ENCODE results near the gene DNAH17. TPM values are rescaled to one million over a fixed set of nuclear protein-coding genes. Genes with fewer than 3 reads are reported as not detected.

DNAH17 gene
- total and polyA plus RNA-seq, 2 of the 13 experiments (the other 11 are each of a cell fraction or from before 2014, with no cell fraction given) = 0.86 to 1.6 TPM

DNA sequence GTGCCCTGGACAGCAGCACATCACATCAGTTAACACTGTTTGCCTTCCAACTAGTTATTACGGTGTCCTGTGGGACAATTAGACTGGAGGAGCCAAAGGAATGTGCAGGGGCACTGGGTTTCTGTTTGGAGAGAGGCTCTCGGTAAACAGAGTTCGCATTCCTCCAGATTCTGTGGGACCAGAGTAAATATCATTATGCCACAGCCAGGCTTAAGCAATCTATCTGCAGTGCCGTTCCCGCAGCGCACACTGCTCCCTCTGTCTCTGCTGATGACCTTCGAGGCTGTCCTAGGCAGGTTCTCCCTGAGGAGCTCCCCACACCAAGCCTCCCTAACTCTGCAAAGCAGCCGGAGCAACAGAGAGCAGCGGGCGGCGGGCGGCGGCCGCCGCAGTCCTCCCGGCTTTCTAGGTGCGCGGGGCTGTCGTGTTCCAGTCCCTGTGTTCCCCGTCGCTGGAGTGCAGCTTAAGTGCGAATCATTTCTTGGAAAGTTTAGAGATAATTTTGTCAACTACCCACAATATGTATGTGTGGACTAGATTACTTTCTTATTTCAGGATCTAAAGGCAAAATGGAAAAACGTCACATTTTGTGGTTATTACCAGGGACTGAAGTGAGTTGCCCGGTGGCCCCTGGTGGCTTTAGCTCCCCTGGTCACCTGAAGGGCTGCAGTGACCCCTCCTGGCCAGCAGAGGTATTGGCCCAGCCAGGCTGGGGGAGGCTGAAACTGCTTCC, 155.5 kb downstream of the DNAH17 start (continued):
- TF ChIP-seq YY1 (IDR thresholded peaks at IDR 0.05; ENCODE audit: insufficient read depth, insufficient replicate concordance, low read depth, low read length) (no peak), ZNF460 (CRISPR knock-in tag; IDR thresholded peaks at IDR 0.05; ENCODE audit: borderline replicate concordance) (no peak; the same call in 1 of the 2 replicates), JDP2 (CRISPR knock-in tag; IDR thresholded peaks at IDR 0.05; ENCODE audit: borderline replicate concordance) (no peak), FOSL2 (CRISPR knock-in tag; IDR thresholded peaks at IDR 0.05) (peak; percentile 92), HES4 (CRISPR knock-in tag; IDR thresholded peaks at IDR 0.05; ENCODE audit: borderline replicate concordance) (peak; percentile 80; the same call in 1 of the 2 replicates), CENPT (CRISPR knock-in tag; IDR thresholded peaks at IDR 0.05; ENCODE audit: low read depth) (no peak), MTA1 (CRISPR knock-in tag; IDR thresholded peaks at IDR 0.05; ENCODE audit: borderline replicate concordance) (peak; percentile 99), AHR (CRISPR knock-in tag; IDR thresholded peaks at IDR 0.05) (peak; percentile 57; the same call in 1 of the 2 replicates), MXD4 (CRISPR knock-in tag; IDR thresholded peaks at IDR 0.05) (peak; percentile 85), FOXK1 (CRISPR knock-in tag; IDR thresholded peaks at IDR 0.05; ENCODE audit: borderline replicate concordance, low read depth) (peak; percentile 82; the same call in 1 of the 2 replicates), ZBTB7A (CRISPR knock-in tag; IDR thresholded peaks at IDR 0.05) (peak; percentile 65; the same call in 1 of the 2 replicates), ZNF253 (CRISPR knock-in tag; IDR thresholded peaks at IDR 0.05; ENCODE audit: borderline replicate concordance) (0 out of 2 replicates have a peak, but pooled peaks have one; percentile 69), ZNF747 (CRISPR knock-in tag; IDR thresholded peaks at IDR 0.05; ENCODE audit: borderline replicate concordance) (peak; percentile 85), KLF12 (CRISPR knock-in tag; IDR thresholded peaks at IDR 0.05; ENCODE audit: borderline replicate concordance) (no peak), HIVEP1 (CRISPR knock-in tag; IDR thresholded peaks at IDR 0.05) (peak; percentile 94; the same call in 1 of the 2 replicates), ATRX (CRISPR knock-in tag; IDR thresholded peaks at IDR 0.05; ENCODE audit: borderline replicate concordance) (no peak; the same call in 1 of the 2 replicates), ZNF570 (CRISPR knock-in tag; IDR thresholded peaks at IDR 0.05; ENCODE audit: borderline replicate concordance) (no peak), ZNF749 (CRISPR knock-in tag; IDR thresholded peaks at IDR 0.05; ENCODE audit: borderline replicate concordance) (peak; percentile 93), U2AF2 (IDR thresholded peaks at IDR 0.05; ENCODE audit: low read depth, low read length) (no peak), ZNF234 (CRISPR knock-in tag; conservative IDR thresholded peaks at IDR 0.05) (0 out of 2 replicates have a peak, but pooled peaks have one; percentile 68), HOXA7 (CRISPR knock-in tag; IDR thresholded peaks at IDR 0.05) (no peak)
- TF ChIP-seq, protein P1, sequence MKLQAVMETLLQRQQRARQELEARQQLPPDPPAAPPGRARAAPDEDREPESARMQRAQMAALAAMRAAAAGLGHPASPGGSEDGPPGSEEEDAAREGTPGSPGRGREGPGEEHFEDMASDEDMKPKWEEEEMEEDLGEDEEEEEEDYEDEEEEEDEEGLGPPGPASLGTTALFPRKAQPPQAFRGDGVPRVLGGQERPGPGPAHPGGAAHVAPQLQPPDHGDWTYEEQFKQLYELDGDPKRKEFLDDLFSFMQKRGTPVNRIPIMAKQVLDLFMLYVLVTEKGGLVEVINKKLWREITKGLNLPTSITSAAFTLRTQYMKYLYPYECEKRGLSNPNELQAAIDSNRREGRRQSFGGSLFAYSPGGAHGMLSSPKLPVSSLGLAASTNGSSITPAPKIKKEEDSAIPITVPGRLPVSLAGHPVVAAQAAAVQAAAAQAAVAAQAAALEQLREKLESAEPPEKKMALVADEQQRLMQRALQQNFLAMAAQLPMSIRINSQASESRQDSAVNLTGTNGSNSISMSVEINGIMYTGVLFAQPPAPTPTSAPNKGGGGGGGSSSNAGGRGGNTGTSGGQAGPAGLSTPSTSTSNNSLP (IDR thresholded peaks at IDR 0.05; ENCODE audit: low read depth, low read length) = peak; percentile 87
- TF ChIP-seq, protein P2, sequence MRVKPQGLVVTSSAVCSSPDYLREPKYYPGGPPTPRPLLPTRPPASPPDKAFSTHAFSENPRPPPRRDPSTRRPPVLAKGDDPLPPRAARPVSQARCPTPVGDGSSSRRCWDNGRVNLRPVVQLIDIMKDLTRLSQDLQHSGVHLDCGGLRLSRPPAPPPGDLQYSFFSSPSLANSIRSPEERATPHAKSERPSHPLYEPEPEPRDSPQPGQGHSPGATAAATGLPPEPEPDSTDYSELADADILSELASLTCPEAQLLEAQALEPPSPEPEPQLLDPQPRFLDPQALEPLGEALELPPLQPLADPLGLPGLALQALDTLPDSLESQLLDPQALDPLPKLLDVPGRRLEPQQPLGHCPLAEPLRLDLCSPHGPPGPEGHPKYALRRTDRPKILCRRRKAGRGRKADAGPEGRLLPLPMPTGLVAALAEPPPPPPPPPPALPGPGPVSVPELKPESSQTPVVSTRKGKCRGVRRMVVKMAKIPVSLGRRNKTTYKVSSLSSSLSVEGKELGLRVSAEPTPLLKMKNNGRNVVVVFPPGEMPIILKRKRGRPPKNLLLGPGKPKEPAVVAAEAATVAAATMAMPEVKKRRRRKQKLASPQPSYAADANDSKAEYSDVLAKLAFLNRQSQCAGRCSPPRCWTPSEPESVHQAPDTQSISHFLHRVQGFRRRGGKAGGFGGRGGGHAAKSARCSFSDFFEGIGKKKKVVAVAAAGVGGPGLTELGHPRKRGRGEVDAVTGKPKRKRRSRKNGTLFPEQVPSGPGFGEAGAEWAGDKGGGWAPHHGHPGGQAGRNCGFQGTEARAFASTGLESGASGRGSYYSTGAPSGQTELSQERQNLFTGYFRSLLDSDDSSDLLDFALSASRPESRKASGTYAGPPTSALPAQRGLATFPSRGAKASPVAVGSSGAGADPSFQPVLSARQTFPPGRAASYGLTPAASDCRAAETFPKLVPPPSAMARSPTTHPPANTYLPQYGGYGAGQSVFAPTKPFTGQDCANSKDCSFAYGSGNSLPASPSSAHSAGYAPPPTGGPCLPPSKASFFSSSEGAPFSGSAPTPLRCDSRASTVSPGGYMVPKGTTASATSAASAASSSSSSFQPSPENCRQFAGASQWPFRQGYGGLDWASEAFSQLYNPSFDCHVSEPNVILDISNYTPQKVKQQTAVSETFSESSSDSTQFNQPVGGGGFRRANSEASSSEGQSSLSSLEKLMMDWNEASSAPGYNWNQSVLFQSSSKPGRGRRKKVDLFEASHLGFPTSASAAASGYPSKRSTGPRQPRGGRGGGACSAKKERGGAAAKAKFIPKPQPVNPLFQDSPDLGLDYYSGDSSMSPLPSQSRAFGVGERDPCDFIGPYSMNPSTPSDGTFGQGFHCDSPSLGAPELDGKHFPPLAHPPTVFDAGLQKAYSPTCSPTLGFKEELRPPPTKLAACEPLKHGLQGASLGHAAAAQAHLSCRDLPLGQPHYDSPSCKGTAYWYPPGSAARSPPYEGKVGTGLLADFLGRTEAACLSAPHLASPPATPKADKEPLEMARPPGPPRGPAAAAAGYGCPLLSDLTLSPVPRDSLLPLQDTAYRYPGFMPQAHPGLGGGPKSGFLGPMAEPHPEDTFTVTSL (CRISPR knock-in tag; IDR thresholded peaks at IDR 0.05; ENCODE audit: borderline replicate concordance) = peak; percentile 81

Data from HepG2 (cell line).